AG10803 (cell line): ENCODE measurements around the gene SYNE4.
A peak's percentile ranks its signal among the peaks of the same experiment; 100 is the strongest.

Experiments
- DNase-seq: peaks from one replicate; pipeline ENCODE4 v3.0.0; 2010; ENCODE audit warnings: low read depth
- H3K4me3 ChIP-seq: 2 replicates; pipeline ENCODE4 v1.5.1; 2011; ENCODE audit warnings: mild to moderate bottlenecking, low read length, control low read depth
- CTCF ChIP-seq: conservative IDR thresholded peaks from 2 replicates; pipeline ENCODE4 v1.5.1; 2011; ENCODE audit warnings: mild to moderate bottlenecking, low read length, control low read depth, inconsistent platforms

Gene SYNE4

GRCh38 chr19:36031308-36031707, 22.7 kb upstream of the SYNE4 start:
- no peak for DNase-seq
- TF ChIP-seq CTCF = no peak
- peak overlapping the region; percentile 10; the same call in 1 of the 2 replicates for H3K4me3 ChIP-seq

GRCh38 chr19:36030264-36031148, 21.9 kb upstream of the SYNE4 start:
- DNase-seq = peak; percentile 59
- TF ChIP-seq CTCF = peak; percentile 47
- no peak overlapping the region for H3K4me3 ChIP-seq

DNA sequence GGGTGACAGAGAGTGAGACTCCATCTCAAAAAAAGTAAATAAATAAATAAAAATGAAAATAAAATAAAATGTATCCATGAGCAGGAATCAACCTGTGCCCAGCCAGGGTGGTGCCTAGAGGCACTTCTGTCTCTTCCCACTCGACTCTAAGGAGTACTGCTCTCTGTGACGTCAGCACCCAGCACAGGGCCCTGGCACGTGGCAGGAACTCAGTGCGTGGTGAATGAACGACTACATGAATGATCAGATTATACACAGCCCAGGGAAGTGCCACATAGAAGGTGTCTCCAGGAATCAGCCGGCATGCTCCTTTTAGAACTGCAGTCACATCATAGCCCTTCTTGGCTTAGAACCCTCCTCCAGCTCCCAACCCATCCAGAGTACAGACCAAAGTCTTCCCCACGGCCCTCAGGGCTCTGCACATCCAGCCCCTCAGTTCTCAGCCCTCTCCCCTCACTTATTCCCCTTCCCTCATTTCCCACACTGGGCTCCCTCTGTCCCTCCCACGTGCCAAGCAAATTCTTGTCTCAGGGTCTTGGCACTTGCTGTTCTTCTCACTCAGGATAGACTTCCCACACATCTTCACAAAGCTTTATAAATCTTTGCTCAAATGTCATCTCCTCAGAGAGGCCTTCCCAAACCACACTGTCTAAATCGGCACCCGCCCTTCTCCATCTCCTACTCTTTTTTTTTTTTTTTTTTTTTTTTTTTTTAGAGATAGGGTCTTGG, 19.9 kb upstream of the SYNE4 start:
- no peak for DNase-seq
- TF ChIP-seq CTCF = no peak
- no peak overlapping the region for H3K4me3 ChIP-seq

DNA sequence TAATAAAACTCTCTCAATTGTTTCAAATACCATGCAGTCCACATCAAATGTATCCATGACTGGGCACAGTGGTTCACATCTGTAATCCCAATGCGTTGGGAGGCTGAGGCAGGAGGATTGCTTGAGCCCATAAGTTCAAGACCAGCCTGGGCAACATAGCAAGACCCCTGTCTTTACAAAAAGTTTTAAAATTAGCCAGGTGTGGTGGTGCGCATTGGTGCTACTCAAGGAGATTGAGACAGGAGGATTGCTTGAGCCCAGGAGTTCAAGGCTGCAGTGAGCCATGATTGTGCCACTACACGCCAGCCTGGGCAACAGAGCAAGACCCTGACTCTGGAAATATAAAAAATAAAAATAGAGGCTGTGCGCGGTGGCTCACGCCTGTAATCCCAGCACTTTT, 19.1 kb upstream of the SYNE4 start:
- DNase-seq = no peak
- H3K4me3 ChIP-seq = no peak overlapping the region
- TF ChIP-seq CTCF = no peak

DNA sequence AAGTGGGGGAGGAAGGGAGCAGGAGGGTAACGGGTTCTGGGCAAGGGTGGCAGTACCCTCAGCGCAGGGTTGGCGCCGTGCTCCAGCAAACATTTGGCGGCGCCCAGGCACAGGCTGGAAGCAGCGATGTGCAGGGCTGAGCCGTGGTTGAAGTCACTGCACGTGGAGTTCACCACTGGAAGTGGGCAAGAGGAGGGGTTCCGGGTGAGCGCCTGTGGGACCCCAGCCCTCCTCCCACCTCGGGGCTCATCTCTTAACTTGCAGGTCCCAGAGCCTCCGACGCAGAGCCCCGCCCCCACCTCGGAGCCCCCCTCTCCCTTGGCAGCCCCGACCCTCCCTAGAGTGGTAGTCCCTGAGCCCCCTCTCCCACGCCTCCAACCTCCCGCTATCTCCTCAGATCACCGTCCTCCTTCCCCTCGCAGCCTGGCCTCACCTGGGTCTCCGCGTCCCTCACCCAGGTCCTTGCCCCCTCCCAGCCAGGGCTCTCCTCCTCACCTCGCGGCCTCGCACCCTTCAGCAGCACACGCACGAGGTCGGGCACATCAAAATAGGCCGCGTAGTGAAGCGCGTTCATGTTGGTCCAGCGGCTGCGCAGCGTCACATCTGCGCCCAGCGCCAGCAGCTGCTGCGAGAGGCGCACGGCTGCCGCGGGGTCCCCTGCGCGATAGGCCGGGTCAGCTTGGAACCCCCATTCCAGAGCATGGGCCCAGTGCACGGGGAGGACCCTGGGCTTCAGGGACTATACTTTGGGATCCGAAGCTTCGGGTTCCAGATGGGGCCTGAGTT, 17.7 kb upstream of the SYNE4 start:
- no peak for TF ChIP-seq CTCF
- no peak for DNase-seq
- H3K4me3 ChIP-seq = no peak overlapping the region

- H3K4me3 ChIP-seq = no peak overlapping the region
- TF ChIP-seq CTCF = no peak
- DNase-seq = no peak
Observed at GRCh38 chr19:36025541-36025940, 16.9 kb upstream of the SYNE4 start.
